Neural cell (in vitro differentiated cells): ENCODE results near the gene PPARG. TPM values are rescaled to one million over a fixed set of nuclear protein-coding genes. Genes with fewer than 3 reads are reported as not detected.

Source experiments
- H2AFZ ChIP-seq: fragments of 200-600, 300-800 bp; sonication (generic), shearing (Covaris generic); 2 replicates; pipeline ENCODE4 v1.6.0; 2014; ENCODE audit warnings: low read depth, mild to moderate bottlenecking, antibody characterized with exemption, low read length, moderate library complexity
- H3F3A ChIP-seq: fragments of 200-600 bp; shearing (Covaris generic); 2 replicates; pipeline ENCODE4 v1.6.1; 2016; ENCODE audit warnings: mild to moderate bottlenecking, moderate library complexity, mixed read lengths, antibody characterized with exemption, low read length; ENCODE audit not compliant: insufficient read depth, poor library complexity, severe bottlenecking
- H3K27ac ChIP-seq: fragments of 200-600, 300-800 bp; sonication (generic), shearing (Covaris generic); 2 replicates; pipeline ENCODE4 v1.5.1; 2014; ENCODE audit warnings: mild to moderate bottlenecking, low read length, moderate library complexity
- H3K27me3 ChIP-seq: fragments of 300-800, 200-600 bp; sonication (generic), shearing (Covaris generic); 2 replicates; pipeline ENCODE4 v1.6.0; 2014; ENCODE audit warnings: mild to moderate bottlenecking, low read depth, low read length, moderate library complexity; ENCODE audit not compliant: insufficient read depth
- H3K36me3 ChIP-seq: fragments of 300-800, 200-600 bp; sonication (generic), shearing (Covaris generic); 2 replicates; pipeline ENCODE4 v1.5.1; 2014; ENCODE audit warnings: mild to moderate bottlenecking, antibody characterized with exemption, low read length, moderate library complexity; ENCODE audit not compliant: insufficient read depth
- H3K4me2 ChIP-seq: fragments of 300-800, 200-600 bp; sonication (generic), shearing (Covaris generic); 2 replicates; pipeline ENCODE4 v1.6.0; 2014; ENCODE audit warnings: mild to moderate bottlenecking, low read length
- H3K4me3 ChIP-seq: fragments of 300-800, 200-600 bp; sonication (generic), shearing (Covaris generic); 2 replicates; pipeline ENCODE4 v1.5.1; 2014; ENCODE audit warnings: mild to moderate bottlenecking, low read length, moderate library complexity
- H3K79me2 ChIP-seq: fragments of 200-600 bp; shearing (Covaris generic); replicated peaks from 2 replicates; pipeline ENCODE4 v1.6.0; 2014; ENCODE audit warnings: mild to moderate bottlenecking, low read length, moderate library complexity; ENCODE audit not compliant: insufficient read depth
- H3K9ac ChIP-seq: fragments of 300-800, 200-600 bp; sonication (generic), shearing (Covaris generic); 2 replicates; pipeline ENCODE4 v1.6.1; 2016; ENCODE audit warnings: mild to moderate bottlenecking, low read length, mixed read lengths
- H3K9me2 ChIP-seq: fragments of 200-600 bp; shearing (Covaris generic); 2 replicates; pipeline ENCODE4 v1.6.1; 2016; ENCODE audit warnings: mild to moderate bottlenecking, low read length, mixed read lengths; ENCODE audit not compliant: insufficient read depth
- H3K9me3 ChIP-seq: fragments of 200-600, 300-800 bp; sonication (generic), shearing (Covaris generic); 2 replicates; pipeline ENCODE4 v1.6.1; 2016; ENCODE audit warnings: mild to moderate bottlenecking, mixed run types, low read length, moderate library complexity, mixed read lengths
- H4K20me1 ChIP-seq: fragments of 200-600 bp; shearing (Covaris generic); 2 replicates; pipeline ENCODE4 v1.6.1; 2016; ENCODE audit warnings: mild to moderate bottlenecking, mixed run types; ENCODE audit not compliant: insufficient read depth
- EP300 ChIP-seq: fragments of 450-650 bp; conservative IDR thresholded peaks from 2 replicates; pipeline ENCODE4 v1.6.1; 2014; ENCODE audit warnings: antibody characterized with exemption, mild to moderate bottlenecking, moderate library complexity; ENCODE audit not compliant: poor library complexity, severe bottlenecking
- EZH2 ChIP-seq: fragments of 200-600, 300-800 bp; shearing (Covaris generic), sonication (generic); IDR thresholded peaks from 2 replicates; pipeline ENCODE4 v1.6.1; 2014; ENCODE audit warnings: antibody characterized with exemption, low read length, borderline replicate concordance, mild to moderate bottlenecking; ENCODE audit not compliant: insufficient read depth, poor library complexity, severe bottlenecking
- MXI1 ChIP-seq: fragments of 450-650 bp; conservative IDR thresholded peaks from 2 replicates; pipeline ENCODE4 v1.6.1; 2014; ENCODE audit warnings: antibody characterized with exemption, mild to moderate bottlenecking; ENCODE audit not compliant: poor library complexity, severe bottlenecking
- POLR2AphosphoS5 ChIP-seq: IDR thresholded peaks from 2 replicates; pipeline ENCODE4 v1.6.1; 2012
- RAD21 ChIP-seq: fragments of 450-650 bp; conservative IDR thresholded peaks from 2 replicates; pipeline ENCODE4 v1.6.1; 2014; ENCODE audit warnings: antibody characterized with exemption, mild to moderate bottlenecking, moderate library complexity
- SMC3 ChIP-seq: fragments of 450-650 bp; conservative IDR thresholded peaks from 2 replicates; pipeline ENCODE4 v1.6.1; 2014; ENCODE audit warnings: antibody characterized with exemption, mild to moderate bottlenecking, moderate library complexity; ENCODE audit not compliant: poor library complexity
- TAF1 ChIP-seq: IDR thresholded peaks from 2 replicates; pipeline ENCODE4 v1.6.1; 2012; ENCODE audit warnings: low read depth
- polyA plus RNA-seq: library from polyadenylated mRNA; depleted of rRNA; stranded (reverse); fragments of >200 nt; gene quantifications from 2 replicates; pipeline ENCODE4 v1.2.3, GENCODE V29; 2014
- TF ChIP-seq, protein P1 (sequence below): fragments of 450-650 bp; IDR thresholded peaks from 2 replicates; pipeline ENCODE4 v1.5.1; 2014; ENCODE audit warnings: antibody characterized with exemption, mild to moderate bottlenecking, moderate library complexity; ENCODE audit not compliant: poor library complexity, severe bottlenecking
- TF ChIP-seq, protein P2 (sequence below): IDR thresholded peaks from 2 replicates; pipeline ENCODE4 v1.6.1; 2012; ENCODE audit warnings: borderline replicate concordance

The PPARG gene
- polyA plus RNA-seq, 1 donor from 2014 or later = 0.35 TPM

GRCh38 chr3:12470111-12470510 is 181.2 kb downstream of the PPARG start:
- Histone ChIP-seq H3K27me3 (no peaks in the 10 kb centered on the region), H3K4me2 (no peak overlapping the region), H3K4me3 (no peak overlapping the region), H3K9ac (no peak overlapping the region), H3K36me3 (no peaks in the 10 kb centered on the region), H3K27ac (no peak overlapping the region), H3K9me3 (no peaks in the 10 kb centered on the region), H3K9me2 (no peaks in the 10 kb centered on the region), H3K79me2 (no peaks in the 10 kb centered on the region), H2AFZ (no peak overlapping the region), H4K20me1 (no peaks in the 10 kb centered on the region), H3F3A (no peaks in the 10 kb centered on the region)
- TF ChIP-seq MXI1 = no peak
- no peak for TF ChIP-seq EZH2
- TF ChIP-seq EP300 = no peak
- no peak for TF ChIP-seq RAD21
- no peak for TF ChIP-seq TAF1
- TF ChIP-seq, protein P1, sequence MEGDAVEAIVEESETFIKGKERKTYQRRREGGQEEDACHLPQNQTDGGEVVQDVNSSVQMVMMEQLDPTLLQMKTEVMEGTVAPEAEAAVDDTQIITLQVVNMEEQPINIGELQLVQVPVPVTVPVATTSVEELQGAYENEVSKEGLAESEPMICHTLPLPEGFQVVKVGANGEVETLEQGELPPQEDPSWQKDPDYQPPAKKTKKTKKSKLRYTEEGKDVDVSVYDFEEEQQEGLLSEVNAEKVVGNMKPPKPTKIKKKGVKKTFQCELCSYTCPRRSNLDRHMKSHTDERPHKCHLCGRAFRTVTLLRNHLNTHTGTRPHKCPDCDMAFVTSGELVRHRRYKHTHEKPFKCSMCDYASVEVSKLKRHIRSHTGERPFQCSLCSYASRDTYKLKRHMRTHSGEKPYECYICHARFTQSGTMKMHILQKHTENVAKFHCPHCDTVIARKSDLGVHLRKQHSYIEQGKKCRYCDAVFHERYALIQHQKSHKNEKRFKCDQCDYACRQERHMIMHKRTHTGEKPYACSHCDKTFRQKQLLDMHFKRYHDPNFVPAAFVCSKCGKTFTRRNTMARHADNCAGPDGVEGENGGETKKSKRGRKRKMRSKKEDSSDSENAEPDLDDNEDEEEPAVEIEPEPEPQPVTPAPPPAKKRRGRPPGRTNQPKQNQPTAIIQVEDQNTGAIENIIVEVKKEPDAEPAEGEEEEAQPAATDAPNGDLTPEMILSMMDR = no peak
- TF ChIP-seq SMC3 = no peak
- TF ChIP-seq, protein P2, sequence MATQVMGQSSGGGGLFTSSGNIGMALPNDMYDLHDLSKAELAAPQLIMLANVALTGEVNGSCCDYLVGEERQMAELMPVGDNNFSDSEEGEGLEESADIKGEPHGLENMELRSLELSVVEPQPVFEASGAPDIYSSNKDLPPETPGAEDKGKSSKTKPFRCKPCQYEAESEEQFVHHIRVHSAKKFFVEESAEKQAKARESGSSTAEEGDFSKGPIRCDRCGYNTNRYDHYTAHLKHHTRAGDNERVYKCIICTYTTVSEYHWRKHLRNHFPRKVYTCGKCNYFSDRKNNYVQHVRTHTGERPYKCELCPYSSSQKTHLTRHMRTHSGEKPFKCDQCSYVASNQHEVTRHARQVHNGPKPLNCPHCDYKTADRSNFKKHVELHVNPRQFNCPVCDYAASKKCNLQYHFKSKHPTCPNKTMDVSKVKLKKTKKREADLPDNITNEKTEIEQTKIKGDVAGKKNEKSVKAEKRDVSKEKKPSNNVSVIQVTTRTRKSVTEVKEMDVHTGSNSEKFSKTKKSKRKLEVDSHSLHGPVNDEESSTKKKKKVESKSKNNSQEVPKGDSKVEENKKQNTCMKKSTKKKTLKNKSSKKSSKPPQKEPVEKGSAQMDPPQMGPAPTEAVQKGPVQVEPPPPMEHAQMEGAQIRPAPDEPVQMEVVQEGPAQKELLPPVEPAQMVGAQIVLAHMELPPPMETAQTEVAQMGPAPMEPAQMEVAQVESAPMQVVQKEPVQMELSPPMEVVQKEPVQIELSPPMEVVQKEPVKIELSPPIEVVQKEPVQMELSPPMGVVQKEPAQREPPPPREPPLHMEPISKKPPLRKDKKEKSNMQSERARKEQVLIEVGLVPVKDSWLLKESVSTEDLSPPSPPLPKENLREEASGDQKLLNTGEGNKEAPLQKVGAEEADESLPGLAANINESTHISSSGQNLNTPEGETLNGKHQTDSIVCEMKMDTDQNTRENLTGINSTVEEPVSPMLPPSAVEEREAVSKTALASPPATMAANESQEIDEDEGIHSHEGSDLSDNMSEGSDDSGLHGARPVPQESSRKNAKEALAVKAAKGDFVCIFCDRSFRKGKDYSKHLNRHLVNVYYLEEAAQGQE = no peak
- TF ChIP-seq POLR2AphosphoS5 = no peak

- no peaks in the 10 kb centered on the region for H3K36me3 ChIP-seq
- H3K27ac ChIP-seq = no peak overlapping the region
- no peaks in the 10 kb centered on the region for H4K20me1 ChIP-seq
- TF ChIP-seq TAF1 (no peak), EP300 (no peak), MXI1 (no peak), POLR2AphosphoS5 (no peak), SMC3 (no peak), RAD21 (no peak), EZH2 (no peak)
- TF ChIP-seq, protein P1 = no peak
- TF ChIP-seq, protein P2 = no peak
- H3K79me2 ChIP-seq = no peaks in the 10 kb centered on the region
- no peak overlapping the region for H3K9ac ChIP-seq
- no peaks in the 10 kb centered on the region for H3K27me3 ChIP-seq
- H3K4me3 ChIP-seq = no peak overlapping the region
- no peak overlapping the region for H3K4me2 ChIP-seq
- H3K9me3 ChIP-seq = no peaks in the 10 kb centered on the region
- no peaks in the 10 kb centered on the region for H3F3A ChIP-seq
- H2AFZ ChIP-seq = no peak overlapping the region
- no peaks in the 10 kb centered on the region for H3K9me2 ChIP-seq
These were observed 181.8 kb downstream of the PPARG start for GRCh38 chr3:12470680-12471079.
